Transverse colon (tissue), 4 donors: ENCODE data around the gene CCDC121. TPM values are rescaled to one million over a fixed set of nuclear protein-coding genes. Genes with fewer than 3 reads are reported as not detected.

ENCODE experiments used
- DNase-seq: peaks from one replicate; pipeline ENCODE4 v3.0.0-alpha.2; 2019
- H3K27ac ChIP-seq, 4 donors: fragments of 200-600 bp; sonication (generic); 2 replicates each; pipeline ENCODE4 v1.5.1; 2016 to 2018; ENCODE audit warnings: inconsistent platforms in 4 of 4
- H3K27me3 ChIP-seq: fragments of 200-600 bp; sonication (generic); 2 replicates; pipeline ENCODE4 v1.5.1; 2017; ENCODE audit warnings: inconsistent platforms
- H3K36me3 ChIP-seq, 4 donors: fragments of 200-600 bp; sonication (generic); 2 replicates each; pipeline ENCODE4 v1.5.1; 2017 to 2019; ENCODE audit warnings: inconsistent platforms in 4 of 4
- H3K4me1 ChIP-seq, 4 donors: fragments of 200-600 bp; sonication (generic); 2 replicates each; pipeline ENCODE4 v1.5.1; 2017 to 2020; ENCODE audit warnings: inconsistent platforms in 4 of 4
- H3K4me3 ChIP-seq, 4 donors: fragments of 200-600 bp; sonication (generic); 1 replicate in 1 of 4; 2 replicates in 3 of 4; pipeline versions ENCODE4 v1.5.1 to v1.6.1; 2017 to 2019; ENCODE audit warnings: inconsistent platforms in 4 of 4
- H3K9me3 ChIP-seq, 2 donors: fragments of 200-600 bp; sonication (generic); 2 replicates each; pipeline ENCODE4 v1.5.1; 2017 to 2019; ENCODE audit warnings: inconsistent platforms in 2 of 2
- EP300 ChIP-seq: sonication (generic); formaldehyde crosslinking; IDR thresholded peaks from one replicate; pipeline ENCODE4 v1.6.1; 2017; ENCODE audit warnings: antibody characterized with exemption, low read depth
- POLR2A ChIP-seq: fragments of 450-650 bp; IDR thresholded peaks from one replicate; pipeline ENCODE4 v1.6.1; 2016; ENCODE audit warnings: antibody characterized with exemption, mild to moderate bottlenecking, moderate library complexity
- POLR2AphosphoS5 ChIP-seq, 3 donors: sonication (generic); formaldehyde crosslinking; IDR thresholded peaks; one replicate each; pipeline ENCODE4 v1.6.1; 2016; ENCODE audit warnings: antibody characterized with exemption in 3 of 3
- WGBS, 2 donors: methylation state at CpG; one replicate each; pipeline ENCODE4 v1.1.5; 2018; ENCODE audit warnings: low coverage in 1 of 2; 5-methylcytosine and 5-hydroxymethylcytosine counted together
- in situ Hi-C, 4 donors: fragments of 200-750 bp; cut with MboI; loops; one replicate each; pipeline versions ENCODE4 v1.15.0 to v1.15.1; 2017; ENCODE audit warnings: low sequenced_read_pairs in 3 of 4, low pct_ligation_motif_present in 1 of 4, low pct_unique_long_range_greater_than_20kb in 1 of 4
- intact Hi-C: fragments of 100-400 bp; cut with DNase I; formaldehyde crosslinking; loops from one replicate; pipeline ENCODE4 v1.15.1; 2023; ENCODE audit warnings: low total_unique reads
- total RNA-seq, 4 donors: library from RNA; depleted of rRNA; stranded (reverse); fragments of >200 nt; gene quantifications; one replicate each; pipeline ENCODE4 v1.1.0, GENCODE V29; 2016
- TF ChIP-seq, protein P1 (sequence below), 5 experiments: fragments of 200-600 bp in 3 of 5; fragments of 450-650 bp in 2 of 5; sonication (generic) in 3 of 5; IDR thresholded peaks; 1 replicate in 2 of 5; 2 replicates in 3 of 5; pipeline ENCODE4 v1.5.1; 2016 to 2017; ENCODE audit warnings: antibody characterized with exemption in 5 of 5, inconsistent platforms in 3 of 5, mild to moderate bottlenecking in 2 of 5, moderate library complexity in 1 of 5

CCDC121 gene
- total RNA-seq, 4 donors from 2014 or later = 0.80 to 4.3 (median 3.8) TPM; not detected in 1

- TF ChIP-seq EP300 (no peak), POLR2A (no peak), POLR2AphosphoS5 (IDR thresholded peaks at IDR 0.05) (no peak)
- TF ChIP-seq, protein P1, sequence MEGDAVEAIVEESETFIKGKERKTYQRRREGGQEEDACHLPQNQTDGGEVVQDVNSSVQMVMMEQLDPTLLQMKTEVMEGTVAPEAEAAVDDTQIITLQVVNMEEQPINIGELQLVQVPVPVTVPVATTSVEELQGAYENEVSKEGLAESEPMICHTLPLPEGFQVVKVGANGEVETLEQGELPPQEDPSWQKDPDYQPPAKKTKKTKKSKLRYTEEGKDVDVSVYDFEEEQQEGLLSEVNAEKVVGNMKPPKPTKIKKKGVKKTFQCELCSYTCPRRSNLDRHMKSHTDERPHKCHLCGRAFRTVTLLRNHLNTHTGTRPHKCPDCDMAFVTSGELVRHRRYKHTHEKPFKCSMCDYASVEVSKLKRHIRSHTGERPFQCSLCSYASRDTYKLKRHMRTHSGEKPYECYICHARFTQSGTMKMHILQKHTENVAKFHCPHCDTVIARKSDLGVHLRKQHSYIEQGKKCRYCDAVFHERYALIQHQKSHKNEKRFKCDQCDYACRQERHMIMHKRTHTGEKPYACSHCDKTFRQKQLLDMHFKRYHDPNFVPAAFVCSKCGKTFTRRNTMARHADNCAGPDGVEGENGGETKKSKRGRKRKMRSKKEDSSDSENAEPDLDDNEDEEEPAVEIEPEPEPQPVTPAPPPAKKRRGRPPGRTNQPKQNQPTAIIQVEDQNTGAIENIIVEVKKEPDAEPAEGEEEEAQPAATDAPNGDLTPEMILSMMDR (IDR thresholded peaks at IDR 0.05) = no peak
- Histone ChIP-seq H3K9me3 (no peaks in the 10 kb centered on the region), H3K27ac (no peak overlapping the region), H3K4me1 (no peaks in the 10 kb centered on the region), H3K4me3 (no peak overlapping the region), H3K36me3 (peaks cover 0 to 74% (median 32%) of the 10 kb centered on the region in 4 donors), H3K27me3 (no peaks in the 10 kb centered on the region)
- 87 to 88% methylated on average over 2 of the region's 2 CpGs for WGBS, 2 donors
- DNase-seq = no peak
- in situ Hi-C loops (no loop called here), intact Hi-C loops (no loop called here)
Measured at GRCh38 chr2:27640722-27641245, 12.0 kb upstream of the CCDC121 start.

- intact Hi-C loops = no loop called here
- no peaks in the 10 kb centered on the region for H3K27me3 ChIP-seq
- no peak overlapping the region for H3K4me3 ChIP-seq
- in situ Hi-C loops = no loop called here
- no peaks in the 10 kb centered on the region for H3K4me1 ChIP-seq
- WGBS, 2 donors = 50 to 84% methylated on average over 2 to 3 of the region's 3 CpGs
- H3K9me3 ChIP-seq = no peaks in the 10 kb centered on the region
- peaks cover 0 to 89% (median 42%) of the 10 kb centered on the region in 4 donors for H3K36me3 ChIP-seq
- DNase-seq = no peak
- TF ChIP-seq EP300 (no peak), POLR2A (no peak), POLR2AphosphoS5 (IDR thresholded peaks at IDR 0.05) (no peak)
- TF ChIP-seq, protein P1 (IDR thresholded peaks at IDR 0.05) = no peak
- H3K27ac ChIP-seq = no peak overlapping the region
Measured at GRCh38 chr2:27638709-27639108, 9.9 kb upstream of the CCDC121 start.

DNA sequence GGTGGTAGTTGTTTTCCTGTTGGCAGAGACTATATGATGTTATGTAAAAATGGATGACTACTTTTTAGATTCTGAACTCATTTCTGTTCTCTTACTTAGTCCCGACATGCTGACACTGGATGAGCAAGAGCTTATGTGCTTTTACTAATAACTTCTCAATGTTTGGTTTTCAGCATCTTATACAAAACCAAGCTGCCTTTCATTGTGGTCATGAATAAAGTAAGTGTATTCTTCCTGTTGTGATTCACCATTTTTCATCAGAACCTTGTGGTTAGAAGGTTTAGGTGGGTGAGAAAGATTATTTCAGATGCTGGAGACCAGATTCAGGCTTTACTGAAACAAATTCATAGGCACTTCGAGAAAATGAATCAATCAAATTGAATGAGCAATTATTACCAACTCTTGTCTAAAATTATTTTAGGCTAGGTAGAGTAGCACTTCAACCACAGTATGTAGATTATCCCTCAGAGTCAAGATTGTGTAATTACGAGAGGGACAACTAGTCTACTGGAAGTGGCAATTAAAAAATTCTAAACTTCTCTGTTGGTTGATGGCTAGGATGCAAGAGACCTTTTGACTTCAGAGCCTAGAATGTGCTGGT lies 9.3 kb upstream of the CCDC121 start:
- no peak for TF ChIP-seq EP300
- no peak for TF ChIP-seq POLR2AphosphoS5 (IDR thresholded peaks at IDR 0.05)
- no peak for TF ChIP-seq POLR2A
- TF ChIP-seq, protein P1 (IDR thresholded peaks at IDR 0.05) = no peak
- H3K27me3 ChIP-seq = no peaks in the 10 kb centered on the region
- H3K9me3 ChIP-seq = no peaks in the 10 kb centered on the region
- 63 to 76% methylated on average over 2 to 3 of the region's 3 CpGs for WGBS, 2 donors
- H3K27ac ChIP-seq = no peak overlapping the region
- no peaks in the 10 kb centered on the region for H3K4me1 ChIP-seq
- peaks cover 0 to 88% (median 43%) of the 10 kb centered on the region in 4 donors for H3K36me3 ChIP-seq
- no peak overlapping the region for H3K4me3 ChIP-seq
- intact Hi-C loops (no loop called here), in situ Hi-C loops (no loop called here)
- DNase-seq = no peak

- intact Hi-C loops = no loop called here
- TF ChIP-seq POLR2A (no peak), EP300 (no peak), POLR2AphosphoS5 (IDR thresholded peaks at IDR 0.05) (no peak)
- TF ChIP-seq, protein P1 (IDR thresholded peaks at IDR 0.05) = no peak
- no peaks in the 10 kb centered on the region for H3K4me1 ChIP-seq
- 94 to 97% methylated on average over 5 of the region's 5 CpGs for WGBS, 2 donors
- H3K36me3 ChIP-seq = peaks cover 0 to 83% (median 37%) of the 10 kb centered on the region in 4 donors
- in situ Hi-C loops = no loop called here
- no peaks in the 10 kb centered on the region for H3K9me3 ChIP-seq
- H3K27ac ChIP-seq = no peak overlapping the region
- H3K4me3 ChIP-seq = no peak overlapping the region
- no peak for DNase-seq
- H3K27me3 ChIP-seq = no peaks in the 10 kb centered on the region
Measured at GRCh38 chr2:27636766-27637165, 8.0 kb upstream of the CCDC121 start.
